AG08396 (cell line): Measurements from ENCODE around the gene ECI1.
A peak's percentile ranks its signal among the peaks of the same experiment; 100 is the strongest.
"Not testable (repeated sequence)": the region's sequence is repeated elsewhere in the genome, so short reads cannot be mapped to it uniquely, and the experiment has no call there.

Experiments
- DNase-seq: peaks from one replicate; pipeline ENCODE4 v3.0.0; 2012; ENCODE audit warnings: low spot score, mixed read lengths

The ECI1 gene

GRCh38 chr16:2278956-2279800 lies 27.8 kb upstream of the ECI1 start:
- DNase-seq = no peak

- no peak for DNase-seq
Observed at GRCh38 chr16:2278272-2278608, 26.9 kb upstream of the ECI1 start.

DNA sequence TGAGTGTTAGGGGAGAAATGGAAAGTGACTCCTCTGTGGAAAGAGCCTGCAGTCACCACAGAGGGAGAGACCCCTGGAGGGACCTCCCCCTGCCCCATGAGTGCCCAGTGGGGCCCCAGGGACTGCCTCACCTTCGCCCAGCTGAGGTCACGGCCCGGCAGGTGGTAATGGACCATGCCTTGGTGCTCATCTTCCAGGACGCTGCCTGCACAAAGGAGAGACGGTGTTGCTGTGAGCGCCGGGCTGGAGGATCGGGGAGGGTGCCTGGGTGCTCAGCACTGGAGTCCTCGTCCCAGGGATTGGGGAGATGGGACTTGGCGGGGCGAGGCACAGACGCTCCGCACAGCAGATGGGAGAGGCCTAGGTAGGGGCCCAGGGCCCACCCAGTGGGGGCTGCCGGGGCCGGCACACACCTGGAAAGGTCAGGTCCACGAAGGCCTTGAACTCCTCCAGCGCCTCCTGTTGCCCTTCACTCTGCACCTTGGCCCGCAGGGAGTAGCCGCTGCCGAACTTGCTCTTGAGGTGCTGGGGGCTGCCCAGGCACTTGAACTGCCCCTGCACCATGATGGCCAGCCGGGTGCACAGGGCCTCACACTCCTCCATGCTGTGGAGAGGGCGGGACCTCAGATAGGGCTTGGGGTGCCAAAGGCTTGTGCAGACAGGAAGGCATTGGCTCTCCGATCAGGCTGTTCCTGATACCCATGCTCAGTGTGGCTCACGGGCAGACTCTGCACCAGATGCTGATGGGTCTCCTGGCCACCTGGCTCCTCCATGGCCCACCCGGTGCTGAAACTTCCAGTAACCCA lies 26.3 kb upstream of the ECI1 start:
- DNase-seq = no peak

DNA sequence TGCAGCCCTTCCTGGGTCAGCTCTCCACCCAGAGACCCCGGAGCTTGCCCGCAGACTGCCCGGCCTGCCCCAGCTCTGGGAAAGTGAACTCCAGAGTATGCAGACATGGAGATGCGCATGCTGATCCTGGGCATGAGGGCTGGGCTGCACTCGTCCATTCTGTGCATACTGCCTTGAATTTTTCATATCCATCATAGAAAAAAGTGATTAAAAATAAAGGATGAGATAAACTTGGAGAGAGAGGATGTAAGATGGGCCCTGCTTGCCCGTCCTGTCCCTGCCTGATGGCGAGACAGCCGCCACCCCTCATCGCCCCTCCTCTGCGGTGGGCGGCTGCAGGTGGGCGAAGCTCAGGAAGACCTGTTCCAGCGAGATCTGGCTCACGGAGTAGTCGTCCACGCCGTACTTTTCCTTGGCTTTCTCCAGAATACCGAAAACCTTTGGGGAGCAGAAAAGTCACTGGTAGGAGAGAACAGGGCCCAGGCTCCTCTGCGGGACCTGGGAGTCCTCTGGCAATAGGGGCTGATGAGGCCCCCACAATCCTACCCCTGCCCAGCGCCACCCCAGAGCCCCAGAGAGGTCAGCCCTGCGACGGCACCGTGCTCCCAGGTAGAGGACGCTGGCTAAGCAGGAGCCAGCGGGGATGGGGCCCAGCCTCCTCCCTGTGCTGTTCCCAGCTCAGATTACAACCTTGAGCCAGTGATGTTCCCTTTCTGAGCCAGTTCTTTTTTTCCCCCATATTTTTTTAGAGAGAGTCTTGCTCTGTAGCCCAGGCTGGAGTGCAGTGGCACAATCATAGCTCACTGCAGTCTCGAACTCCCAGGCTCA lies 25.2 kb upstream of the ECI1 start:
- no peak for DNase-seq

DNA sequence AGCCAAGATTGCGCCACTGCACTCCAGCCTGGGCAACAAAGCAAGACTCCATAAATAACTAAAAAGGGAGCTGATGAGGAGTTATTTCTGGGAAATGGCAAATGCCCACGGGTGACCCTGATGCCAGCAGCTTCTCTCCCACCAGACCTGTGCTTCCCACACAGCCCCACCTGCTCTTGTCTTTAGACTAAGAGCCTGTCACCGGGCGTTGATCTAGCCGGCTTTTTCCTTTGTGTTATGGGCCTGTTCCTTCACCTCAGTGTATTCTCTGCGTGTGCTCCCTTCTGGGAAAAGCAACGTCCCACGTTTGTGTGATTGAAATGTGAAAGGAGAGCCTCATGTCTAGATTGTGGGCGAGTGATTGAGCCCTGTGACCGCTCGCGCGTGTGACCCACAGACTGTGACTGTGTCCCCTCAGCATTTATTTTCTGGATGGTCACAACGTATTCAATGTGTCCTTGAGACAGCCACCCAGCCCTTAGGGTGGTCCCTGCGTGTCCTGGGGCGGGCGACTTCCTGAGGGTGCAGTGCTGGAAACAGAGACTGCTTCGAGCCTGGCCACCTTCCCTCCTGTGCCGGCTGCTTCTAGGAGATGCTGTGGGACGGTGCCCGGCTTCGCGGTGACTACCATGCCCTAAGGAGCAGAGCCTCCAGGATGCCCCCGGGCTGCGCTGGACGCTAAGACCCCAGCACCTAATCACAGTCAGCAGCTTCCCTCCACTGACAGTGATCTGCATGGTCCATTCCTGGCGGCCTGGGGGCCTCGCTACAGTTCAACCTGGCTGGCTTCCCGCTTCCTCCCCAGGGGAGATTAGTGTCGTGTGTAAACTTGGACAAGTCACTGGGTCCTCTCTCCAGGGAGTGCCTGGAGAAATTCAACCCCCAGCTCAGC lies 24.3 kb upstream of the ECI1 start:
- no peak for DNase-seq

GRCh38 chr16:2273931-2274330 lies 22.5 kb upstream of the ECI1 start:
- DNase-seq = no peak

GRCh38 chr16:2273484-2273883 lies 22.1 kb upstream of the ECI1 start:
- DNase-seq = no peak

GRCh38 chr16:2271848-2272461 lies 20.6 kb upstream of the ECI1 start:
- no peak for DNase-seq

GRCh38 chr16:2270588-2271470 lies 19.4 kb upstream of the ECI1 start:
- no peak for DNase-seq

GRCh38 chr16:2270070-2270462 lies 18.7 kb upstream of the ECI1 start:
- DNase-seq = no peak

- peak; percentile 99 for DNase-seq
Observed at GRCh38 chr16:2267913-2268666, 16.7 kb upstream of the ECI1 start, which contains the start of gene RNPS1. TSS of gene RNPS1 (minus strand) at chr16:2268126. CDS start at chr16:2264643, 3,483 bp downstream.

DNA sequence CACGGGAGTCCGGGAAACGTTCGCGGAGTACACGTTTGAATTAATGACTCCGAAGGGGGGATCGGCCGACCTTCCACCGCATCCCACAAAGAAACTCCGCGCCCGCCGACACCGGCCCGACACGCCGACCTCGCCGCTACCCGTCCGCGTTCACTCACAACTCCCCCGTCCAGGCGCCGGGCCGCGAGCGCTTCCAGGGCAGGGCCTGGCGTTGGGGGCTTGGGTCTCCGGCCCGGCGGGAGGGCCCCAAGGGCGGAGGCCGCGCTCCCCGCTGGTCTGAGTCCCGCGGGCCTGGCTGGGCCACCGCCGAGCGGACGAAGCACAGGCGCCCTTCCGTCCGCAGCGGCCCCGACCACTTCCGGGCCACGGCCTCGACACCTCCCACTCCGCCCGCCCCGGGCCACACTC lies 16.1 kb upstream of the ECI1 start:
- DNase-seq = peak; percentile 69

DNA sequence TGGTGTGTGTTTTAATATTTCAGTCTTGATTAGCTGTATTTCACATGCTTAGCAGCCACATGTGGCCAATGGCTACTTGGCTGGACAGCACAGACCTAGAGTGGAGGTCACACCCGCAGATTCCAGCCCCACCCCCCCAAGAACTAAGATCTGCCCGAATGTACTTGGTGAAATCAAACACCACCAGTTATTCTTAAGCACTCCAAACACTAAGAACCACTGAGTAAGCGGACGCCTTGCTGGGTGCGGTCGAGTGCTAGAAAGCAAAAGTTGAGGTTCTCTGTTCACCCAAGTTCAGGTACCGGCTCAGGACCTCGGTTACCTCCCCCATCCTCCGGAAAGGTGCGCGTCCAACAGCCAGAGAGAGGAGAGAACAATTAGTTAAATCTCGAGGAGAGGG lies 15.5 kb upstream of the ECI1 start:
- not testable (repeated sequence) for DNase-seq

GRCh38 chr16:2263026-2263425 lies 11.6 kb upstream of the ECI1 start:
- DNase-seq = not testable (repeated sequence)

GRCh38 chr16:2260250-2260649 lies 8.9 kb upstream of the ECI1 start:
- DNase-seq = no peak

GRCh38 chr16:2258530-2258929 lies 7.1 kb upstream of the ECI1 start:
- DNase-seq = not testable (repeated sequence)

GRCh38 chr16:2257726-2258125 lies 6.3 kb upstream of the ECI1 start:
- no peak for DNase-seq

DNA sequence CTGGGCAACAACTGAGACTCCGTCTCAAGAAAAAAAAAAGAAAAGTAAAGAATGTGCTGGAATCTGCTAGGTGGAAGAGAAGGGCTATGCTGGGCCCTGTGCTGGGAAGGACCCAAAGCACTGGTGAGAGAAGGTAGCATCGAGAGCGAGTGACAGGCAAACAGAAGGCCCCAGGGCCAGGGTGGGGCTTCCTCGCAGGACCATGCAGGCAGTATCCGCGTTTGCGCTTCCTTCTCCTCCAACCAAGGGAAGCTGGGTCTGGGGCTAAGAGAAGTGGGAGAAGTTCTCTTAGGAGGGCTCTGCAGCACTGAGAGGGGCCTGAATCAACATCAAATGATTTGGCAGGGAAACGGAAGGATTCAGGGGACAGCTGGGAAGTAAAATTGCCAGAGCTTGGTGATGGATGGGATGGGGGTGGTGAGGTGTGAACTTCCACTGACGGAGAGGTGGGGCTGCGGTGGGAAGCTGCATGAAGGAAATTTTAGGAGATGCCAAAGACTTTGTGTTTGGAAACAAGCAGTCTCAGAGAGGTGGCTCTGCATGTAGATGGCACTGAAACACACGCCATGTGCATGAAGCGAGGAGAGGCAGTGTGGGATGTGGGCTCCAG lies 5.2 kb upstream of the ECI1 start:
- no peak for DNase-seq

DNA sequence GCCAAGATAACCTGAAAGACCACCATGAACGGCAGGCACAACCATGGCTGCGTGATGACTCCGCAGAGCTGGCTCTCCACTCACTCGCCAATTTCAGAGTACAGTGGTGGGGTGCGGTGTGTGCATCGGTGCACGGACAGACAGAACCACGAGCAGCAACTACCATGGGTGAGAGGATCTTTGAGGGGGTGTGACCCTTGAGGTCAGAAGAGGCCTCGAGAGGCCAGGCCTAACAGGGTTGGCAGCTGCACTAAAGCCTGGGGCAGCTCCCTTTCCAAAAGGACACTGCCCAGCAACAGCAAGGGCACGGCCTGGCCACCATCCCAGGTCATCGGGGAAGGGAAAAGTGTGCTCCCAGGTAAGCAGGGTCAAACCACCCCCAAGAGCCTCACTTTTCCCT lies 1.9 kb upstream of the ECI1 start:
- no peak for DNase-seq
